ENCODE results near the gene AP4M1.

The AP4M1 gene

DNA sequence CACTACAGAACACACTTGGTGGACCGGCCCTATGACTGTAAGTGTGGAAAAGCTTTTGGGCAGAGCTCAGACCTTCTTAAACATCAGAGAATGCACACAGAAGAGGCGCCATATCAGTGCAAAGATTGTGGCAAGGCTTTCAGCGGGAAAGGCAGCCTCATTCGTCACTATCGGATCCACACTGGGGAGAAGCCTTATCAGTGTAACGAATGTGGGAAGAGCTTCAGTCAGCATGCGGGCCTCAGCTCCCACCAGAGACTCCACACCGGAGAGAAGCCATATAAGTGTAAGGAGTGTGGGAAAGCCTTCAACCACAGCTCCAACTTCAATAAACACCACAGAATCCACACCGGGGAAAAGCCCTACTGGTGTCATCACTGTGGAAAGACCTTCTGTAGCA lies 37.3 kb upstream of the AP4M1 start:
- no peaks in the 10 kb centered on the region for H3K36me3 ChIP-seq (ENCODE audit: low read length)
- no peaks in the 10 kb centered on the region for H4K20me1 ChIP-seq (ENCODE audit: low read depth, low read length)

GRCh38 chr7:100065452-100066186 lies 35.8 kb upstream of the AP4M1 start:
- H3K9ac ChIP-seq (ENCODE audit: low read length) = no peak overlapping the region
- no peak overlapping the region for H3K4me2 ChIP-seq (ENCODE audit: low read depth, low read length, poor library complexity, severe bottlenecking)
- H3K9me3 ChIP-seq (ENCODE audit: insufficient read depth, low read length) = peaks cover under 1% of the 10 kb centered on the region; the same call in 1 of the 2 replicates
- H4K20me1 ChIP-seq (ENCODE audit: low read depth, low read length) = no peaks in the 10 kb centered on the region
- no peaks in the 10 kb centered on the region for H3K27me3 ChIP-seq (ENCODE audit: low read length)
- H3K36me3 ChIP-seq (ENCODE audit: low read length) = peaks cover 6% of the 10 kb centered on the region
- H3K27ac ChIP-seq (ENCODE audit: low read depth, low read length) = no peak overlapping the region
- H3K79me2 ChIP-seq (ENCODE audit: insufficient read depth, low read length) = no peaks in the 10 kb centered on the region
- no peaks in the 10 kb centered on the region for H3F3A ChIP-seq (ENCODE audit: insufficient read depth)
- no peak overlapping the region for H2AFZ ChIP-seq (ENCODE audit: low read depth, low read length, severe bottlenecking)
- no peak overlapping the region for H3K4me3 ChIP-seq (ENCODE audit: insufficient read depth, low read length, poor library complexity, severe bottlenecking)
- TF ChIP-seq CTCF (IDR thresholded peaks at IDR 0.05; ENCODE audit: insufficient read depth, low read length, poor library complexity, severe bottlenecking) (no peak), EZH2phosphoT487 (conservative IDR thresholded peaks at IDR 0.05; ENCODE audit: low read length) (no peak)
- H3K9me2 ChIP-seq (replicated peaks; ENCODE audit: insufficient read depth, low read length) = no peaks in the 10 kb centered on the region

More for the DNA sequence above, 37.3 kb upstream of the AP4M1 start:
- H3F3A ChIP-seq (ENCODE audit: insufficient read depth) = no peaks in the 10 kb centered on the region
- no peak overlapping the region for H3K4me2 ChIP-seq (ENCODE audit: low read depth, low read length, poor library complexity, severe bottlenecking)
- H3K27ac ChIP-seq (ENCODE audit: low read depth, low read length) = no peak overlapping the region
- no peak overlapping the region for H3K9ac ChIP-seq (ENCODE audit: low read length)
- H3K9me2 ChIP-seq (replicated peaks; ENCODE audit: insufficient read depth, low read length) = no peaks in the 10 kb centered on the region
- no peaks in the 10 kb centered on the region for H3K79me2 ChIP-seq (ENCODE audit: insufficient read depth, low read length)
- no peak overlapping the region for H2AFZ ChIP-seq (ENCODE audit: low read depth, low read length, severe bottlenecking)
- H3K27me3 ChIP-seq (ENCODE audit: low read length) = no peaks in the 10 kb centered on the region
- H3K4me3 ChIP-seq (ENCODE audit: insufficient read depth, low read length, poor library complexity, severe bottlenecking) = no peak overlapping the region
- no peak for TF ChIP-seq CTCF (IDR thresholded peaks at IDR 0.05; ENCODE audit: insufficient read depth, low read length, poor library complexity, severe bottlenecking)
- TF ChIP-seq EZH2phosphoT487 (conservative IDR thresholded peaks at IDR 0.05; ENCODE audit: low read length) = no peak
- no peaks in the 10 kb centered on the region for H3K9me3 ChIP-seq (ENCODE audit: insufficient read depth, low read length)

GRCh38 chr7:100066953-100067352 lies 34.5 kb upstream of the AP4M1 start:
- peaks cover 14% of the 10 kb centered on the region for H3K9me3 ChIP-seq (ENCODE audit: insufficient read depth, low read length)
- H3F3A ChIP-seq (ENCODE audit: insufficient read depth) = no peaks in the 10 kb centered on the region
- H4K20me1 ChIP-seq (ENCODE audit: low read depth, low read length) = no peaks in the 10 kb centered on the region
- H3K4me3 ChIP-seq (ENCODE audit: insufficient read depth, low read length, poor library complexity, severe bottlenecking) = no peak overlapping the region
- no peaks in the 10 kb centered on the region for H3K79me2 ChIP-seq (ENCODE audit: insufficient read depth, low read length)
- no peak overlapping the region for H2AFZ ChIP-seq (ENCODE audit: low read depth, low read length, severe bottlenecking)
- no peak for TF ChIP-seq EZH2phosphoT487 (conservative IDR thresholded peaks at IDR 0.05; ENCODE audit: low read length)
- TF ChIP-seq CTCF (IDR thresholded peaks at IDR 0.05; ENCODE audit: insufficient read depth, low read length, poor library complexity, severe bottlenecking) = no peak
- no peaks in the 10 kb centered on the region for H3K27me3 ChIP-seq (ENCODE audit: low read length)
- no peak overlapping the region for H3K4me2 ChIP-seq (ENCODE audit: low read depth, low read length, poor library complexity, severe bottlenecking)
- H3K27ac ChIP-seq (ENCODE audit: low read depth, low read length) = no peak overlapping the region
- no peaks in the 10 kb centered on the region for H3K9me2 ChIP-seq (replicated peaks; ENCODE audit: insufficient read depth, low read length)
- no peak overlapping the region for H3K9ac ChIP-seq (ENCODE audit: low read length)
- H3K36me3 ChIP-seq (ENCODE audit: low read length) = peaks cover 20% of the 10 kb centered on the region

Measured in SU-DHL-6 (cell line).